Caco-2 (cell line): ENCODE data around the gene SEBOX. TPM values are rescaled to one million over a fixed set of nuclear protein-coding genes. Genes with fewer than 3 reads are reported as not detected.
A peak's percentile ranks its signal among the peaks of the same experiment; 100 is the strongest.

Source experiments
- BruUV-seq: library from RNA; stranded (reverse); fragments of 400-500 nt; replicated peaks from 2 replicates; lab custom pipeline; 2021; lab: Mats Ljungman, UMichigan
- CTCF ChIA-PET: fragments of 300-600 bp; sonication (Branson Sonifier 250); formaldehyde crosslinking; loops from one replicate; lab custom pipeline; 2022; ENCODE audit warnings: antibody characterized with exemption; lab: Charles Lee
- POLR2A ChIA-PET: fragments of 300-600 bp; sonication (Branson Sonifier 250); formaldehyde crosslinking; loops from one replicate; lab custom pipeline; 2022; ENCODE audit warnings: antibody characterized with exemption; lab: Charles Lee
- DNase-seq, 2 experiments: peaks; one replicate each; pipeline versions ENCODE4 v3.0.0 to v3.0.0-alpha.2; 2020 to 2022
- H3K27me3 ChIP-seq: replicated peaks from 2 replicates; pipeline ENCODE4 v1.6.0; 2011; ENCODE audit warnings: low read length; ENCODE audit not compliant: control insufficient read depth, insufficient read depth
- H3K36me3 ChIP-seq: 2 replicates; pipeline ENCODE4 v1.5.1; 2011; ENCODE audit warnings: low read length; ENCODE audit not compliant: control insufficient read depth, insufficient read depth
- H3K4me1 ChIP-seq: fragments of 250-450 bp; sonication (Bioruptor Pico); 2 replicates; pipeline ENCODE4 v1.5.1; 2020; ENCODE audit warnings: mild to moderate bottlenecking
- H3K4me3 ChIP-seq: 2 replicates; pipeline ENCODE4 v1.5.1; 2011; ENCODE audit warnings: low read depth, mild to moderate bottlenecking, control low read depth, low read length
- H3K9me3 ChIP-seq: fragments of 250-450 bp; sonication (Bioruptor Pico); 2 replicates; pipeline ENCODE4 v1.5.1; 2020; ENCODE audit warnings: mild to moderate bottlenecking, moderate library complexity
- H3K27ac Mint-ChIP-seq: one replicate; pipeline ENCODE4 v1.8.0; 2022; ENCODE audit warnings: mixed read lengths; ENCODE audit not compliant: unreplicated experiment
- H3K27me3 Mint-ChIP-seq: one replicate; pipeline ENCODE4 v1.8.0; 2022; ENCODE audit warnings: mixed read lengths; ENCODE audit not compliant: insufficient read depth, unreplicated experiment
- H3K36me3 Mint-ChIP-seq: one replicate; pipeline ENCODE4 v1.8.0; 2022; ENCODE audit warnings: mild to moderate bottlenecking, mixed read lengths; ENCODE audit not compliant: insufficient read depth, unreplicated experiment
- H3K4me1 Mint-ChIP-seq: one replicate; pipeline ENCODE4 v1.8.0; 2022; ENCODE audit warnings: low read depth, mixed read lengths; ENCODE audit not compliant: unreplicated experiment
- H3K4me3 Mint-ChIP-seq: one replicate; pipeline ENCODE4 v1.8.0; 2022; ENCODE audit warnings: mild to moderate bottlenecking, moderate library complexity, mixed read lengths; ENCODE audit not compliant: unreplicated experiment
- H3K9me3 Mint-ChIP-seq: one replicate; pipeline ENCODE4 v1.8.0; 2022; ENCODE audit warnings: mixed read lengths; ENCODE audit not compliant: unreplicated experiment
- intact Hi-C: fragments of 100-400 bp; cut with micrococcal nuclease; formaldehyde crosslinking; loops from one replicate; pipeline ENCODE4 v1.10.0; 2022; ENCODE audit not compliant: unreplicated experiment
- total RNA-seq: library from RNA; stranded (reverse); gene quantifications from 2 replicates; pipeline ENCODE4 v1.2.3, GENCODE V29; 2022
- TF ChIP-seq, protein P1 (sequence below), 2 experiments: fragments of 200-600 bp in 1 of 2; IDR thresholded peaks; 1 replicate in 1 of 2; 2 replicates in 1 of 2; pipeline versions ENCODE4 v1.5.1 to v1.8.0; 2011 to 2022; ENCODE audit warnings: antibody characterized with exemption in 1 of 2, control low read depth in 1 of 2, inconsistent platforms in 1 of 2, low read depth in 1 of 2, low read length in 1 of 2, mild to moderate bottlenecking in 1 of 2, moderate library complexity in 1 of 2; ENCODE audit not compliant: insufficient read depth in 1 of 2, severe bottlenecking in 1 of 2, unreplicated experiment in 1 of 2

The SEBOX gene
- total RNA-seq, 1 experiment from 2014 or later = not detected

- peak in 1 of 2 experiments; percentile 35 for DNase-seq
- ChIA-PET CTCF (interaction anchor here (0.7 to 1.6 kb wide), 2 partner anchors 32 to 153 kb away, joined by 3 to 5 read pairs; partner anchors contain the start of gene VTN), POLR2A (no interaction called here)
- no peaks in the 10 kb centered on the region for H3K9me3 ChIP-seq
- Mint-ChIP-seq H3K9me3 (no peaks in the 10 kb centered on the region), H3K4me3 (no peak overlapping the region), H3K4me1 (peaks cover 30% of the 10 kb centered on the region), H3K27me3 (no peaks in the 10 kb centered on the region), H3K27ac (peak overlapping the region; percentile 30), H3K36me3 (peaks cover 88% of the 10 kb centered on the region)
- H3K4me3 ChIP-seq = no peak overlapping the region
- peaks cover 53% of the 10 kb centered on the region for H3K4me1 ChIP-seq
- no TSS peak for BruUV-seq
- TF ChIP-seq, protein P1, sequence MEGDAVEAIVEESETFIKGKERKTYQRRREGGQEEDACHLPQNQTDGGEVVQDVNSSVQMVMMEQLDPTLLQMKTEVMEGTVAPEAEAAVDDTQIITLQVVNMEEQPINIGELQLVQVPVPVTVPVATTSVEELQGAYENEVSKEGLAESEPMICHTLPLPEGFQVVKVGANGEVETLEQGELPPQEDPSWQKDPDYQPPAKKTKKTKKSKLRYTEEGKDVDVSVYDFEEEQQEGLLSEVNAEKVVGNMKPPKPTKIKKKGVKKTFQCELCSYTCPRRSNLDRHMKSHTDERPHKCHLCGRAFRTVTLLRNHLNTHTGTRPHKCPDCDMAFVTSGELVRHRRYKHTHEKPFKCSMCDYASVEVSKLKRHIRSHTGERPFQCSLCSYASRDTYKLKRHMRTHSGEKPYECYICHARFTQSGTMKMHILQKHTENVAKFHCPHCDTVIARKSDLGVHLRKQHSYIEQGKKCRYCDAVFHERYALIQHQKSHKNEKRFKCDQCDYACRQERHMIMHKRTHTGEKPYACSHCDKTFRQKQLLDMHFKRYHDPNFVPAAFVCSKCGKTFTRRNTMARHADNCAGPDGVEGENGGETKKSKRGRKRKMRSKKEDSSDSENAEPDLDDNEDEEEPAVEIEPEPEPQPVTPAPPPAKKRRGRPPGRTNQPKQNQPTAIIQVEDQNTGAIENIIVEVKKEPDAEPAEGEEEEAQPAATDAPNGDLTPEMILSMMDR (IDR thresholded peaks at IDR 0.05; ENCODE audit: insufficient read depth in 1 of 2, low read depth in 1 of 2, low read length in 1 of 2, severe bottlenecking in 1 of 2, unreplicated experiment in 1 of 2) = no peak
- no peaks in the 10 kb centered on the region for H3K27me3 ChIP-seq
- peaks cover 22% of the 10 kb centered on the region for H3K36me3 ChIP-seq
- intact Hi-C loops = loop anchor here (10.0 kb wide), 1 partner anchor 167 kb away; no protein-coding TSS in a partner anchor
These were observed 37.2 kb upstream of the SEBOX start for GRCh38 chr17:28402224-28402630.

DNA sequence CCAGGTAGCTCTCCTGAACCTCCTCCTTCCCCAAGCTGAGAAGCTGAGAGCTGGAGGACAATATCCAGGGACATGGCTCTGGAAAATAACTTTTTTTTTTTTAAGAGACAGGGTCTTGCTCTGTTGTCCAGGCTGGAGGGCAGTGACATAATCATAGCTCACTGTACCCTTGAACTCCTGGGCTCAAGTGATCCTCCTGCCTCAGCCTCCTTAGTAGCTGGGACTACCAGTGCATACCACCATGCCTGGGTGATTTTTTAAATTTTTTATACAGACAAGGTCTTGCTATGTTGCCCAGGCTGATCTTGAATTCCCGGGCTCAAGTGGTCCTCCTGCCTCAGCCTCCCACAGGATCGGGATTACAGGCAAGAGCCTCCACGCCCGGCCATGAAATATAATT lies 34.8 kb upstream of the SEBOX start:
- DNase-seq = no peak
- Mint-ChIP-seq H3K4me3 (no peak overlapping the region), H3K27me3 (no peaks in the 10 kb centered on the region), H3K27ac (peak overlapping the region; percentile 46), H3K4me1 (peaks cover 41% of the 10 kb centered on the region), H3K36me3 (peaks cover 100% of the 10 kb centered on the region), H3K9me3 (no peaks in the 10 kb centered on the region)
- Histone ChIP-seq H3K4me3 (no peak overlapping the region), H3K36me3 (peaks cover 28% of the 10 kb centered on the region), H3K9me3 (no peaks in the 10 kb centered on the region), H3K4me1 (peaks cover 62% of the 10 kb centered on the region), H3K27me3 (no peaks in the 10 kb centered on the region)
- BruUV-seq = no TSS peak
- intact Hi-C loops = loop anchor here (10.0 kb wide), 1 partner anchor 165 kb away; no protein-coding TSS in a partner anchor
- ChIA-PET CTCF (interaction anchor here (1.2 kb wide), 2 partner anchors 31 to 87 kb away, joined by 3 read pairs; no protein-coding TSS in a partner anchor), POLR2A (interaction anchor here (1.2 kb wide), 1 partner anchor 30 kb away, joined by 5 read pairs; the partner anchor contains the start of gene VTN)
- TF ChIP-seq, protein P1 (IDR thresholded peaks at IDR 0.05; ENCODE audit: insufficient read depth in 1 of 2, low read depth in 1 of 2, low read length in 1 of 2, severe bottlenecking in 1 of 2, unreplicated experiment in 1 of 2) = no peak

- Mint-ChIP-seq H3K9me3 (no peaks in the 10 kb centered on the region), H3K4me1 (peaks cover 42% of the 10 kb centered on the region), H3K36me3 (peaks cover 95% of the 10 kb centered on the region), H3K27ac (peak overlapping the region; percentile 30), H3K27me3 (no peaks in the 10 kb centered on the region), H3K4me3 (peak overlapping the region; percentile 9)
- H3K27me3 ChIP-seq = no peaks in the 10 kb centered on the region
- TF ChIP-seq, protein P1 (IDR thresholded peaks at IDR 0.05; ENCODE audit: insufficient read depth in 1 of 2, low read depth in 1 of 2, low read length in 1 of 2, severe bottlenecking in 1 of 2, unreplicated experiment in 1 of 2) = no peak
- intact Hi-C loops = loop anchor here (1.0 kb wide), 1 partner anchor 8 kb away; the partner anchor contains the start of gene SLC46A1
- no peaks in the 10 kb centered on the region for H3K9me3 ChIP-seq
- H3K36me3 ChIP-seq = peaks cover 24% of the 10 kb centered on the region
- no TSS peak for BruUV-seq
- ChIA-PET CTCF (interaction anchor here (0.5 to 1.4 kb wide), 7 partner anchors 9 to 41 kb away, joined by 3 to 7 read pairs (median 5); partner anchors contain the start of genes POLDIP2 and VTN), POLR2A (interaction anchor here (0.6 to 1.5 kb wide), 4 partner anchors 9 to 59 kb away, joined by 3 to 5 read pairs (median 3); partner anchors contain the start of gene SARM1)
- no peak overlapping the region for H3K4me3 ChIP-seq
- H3K4me1 ChIP-seq = peaks cover 63% of the 10 kb centered on the region
- DNase-seq = peak; percentile 62 to 86
These were observed 33.4 kb upstream of the SEBOX start for GRCh38 chr17:28398280-28398981.
